ENCODE measurements around the gene CACNB2. TPM values are rescaled to one million over a fixed set of nuclear protein-coding genes. Genes with fewer than 3 reads are reported as not detected.

CACNB2 gene
- total RNA-seq, 1 experiment from 2014 or later, result 3.2 TPM

DNA sequence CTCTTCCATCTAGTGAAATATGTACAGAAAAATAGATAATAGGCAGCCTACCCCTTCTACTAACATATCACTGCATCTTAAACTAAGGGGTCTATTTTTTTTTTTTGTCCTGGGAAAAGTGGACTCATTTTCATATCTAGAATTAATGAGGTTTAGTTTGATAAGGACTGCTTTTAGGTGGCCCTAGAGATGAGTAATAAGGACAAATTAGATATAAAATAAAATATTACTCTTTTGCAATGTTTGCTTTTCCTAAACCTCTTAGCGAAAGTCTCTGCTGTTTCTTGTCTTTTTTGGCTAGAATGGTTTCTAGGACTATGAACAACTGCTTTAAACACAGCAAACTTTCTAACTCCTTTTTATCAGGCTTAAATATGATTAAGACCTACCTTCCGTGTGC lies 83.7 kb downstream of the CACNB2 start:
- no peak for TF ChIP-seq JAZF1 (CRISPR knock-in tag; IDR thresholded peaks at IDR 0.05)
- no peak for TF ChIP-seq ZNF219 (CRISPR knock-in tag; IDR thresholded peaks at IDR 0.05; ENCODE audit: borderline replicate concordance)
- TF ChIP-seq TEAD4 (CRISPR knock-in tag; IDR thresholded peaks at IDR 0.05), result no peak
- TF ChIP-seq, protein P1, sequence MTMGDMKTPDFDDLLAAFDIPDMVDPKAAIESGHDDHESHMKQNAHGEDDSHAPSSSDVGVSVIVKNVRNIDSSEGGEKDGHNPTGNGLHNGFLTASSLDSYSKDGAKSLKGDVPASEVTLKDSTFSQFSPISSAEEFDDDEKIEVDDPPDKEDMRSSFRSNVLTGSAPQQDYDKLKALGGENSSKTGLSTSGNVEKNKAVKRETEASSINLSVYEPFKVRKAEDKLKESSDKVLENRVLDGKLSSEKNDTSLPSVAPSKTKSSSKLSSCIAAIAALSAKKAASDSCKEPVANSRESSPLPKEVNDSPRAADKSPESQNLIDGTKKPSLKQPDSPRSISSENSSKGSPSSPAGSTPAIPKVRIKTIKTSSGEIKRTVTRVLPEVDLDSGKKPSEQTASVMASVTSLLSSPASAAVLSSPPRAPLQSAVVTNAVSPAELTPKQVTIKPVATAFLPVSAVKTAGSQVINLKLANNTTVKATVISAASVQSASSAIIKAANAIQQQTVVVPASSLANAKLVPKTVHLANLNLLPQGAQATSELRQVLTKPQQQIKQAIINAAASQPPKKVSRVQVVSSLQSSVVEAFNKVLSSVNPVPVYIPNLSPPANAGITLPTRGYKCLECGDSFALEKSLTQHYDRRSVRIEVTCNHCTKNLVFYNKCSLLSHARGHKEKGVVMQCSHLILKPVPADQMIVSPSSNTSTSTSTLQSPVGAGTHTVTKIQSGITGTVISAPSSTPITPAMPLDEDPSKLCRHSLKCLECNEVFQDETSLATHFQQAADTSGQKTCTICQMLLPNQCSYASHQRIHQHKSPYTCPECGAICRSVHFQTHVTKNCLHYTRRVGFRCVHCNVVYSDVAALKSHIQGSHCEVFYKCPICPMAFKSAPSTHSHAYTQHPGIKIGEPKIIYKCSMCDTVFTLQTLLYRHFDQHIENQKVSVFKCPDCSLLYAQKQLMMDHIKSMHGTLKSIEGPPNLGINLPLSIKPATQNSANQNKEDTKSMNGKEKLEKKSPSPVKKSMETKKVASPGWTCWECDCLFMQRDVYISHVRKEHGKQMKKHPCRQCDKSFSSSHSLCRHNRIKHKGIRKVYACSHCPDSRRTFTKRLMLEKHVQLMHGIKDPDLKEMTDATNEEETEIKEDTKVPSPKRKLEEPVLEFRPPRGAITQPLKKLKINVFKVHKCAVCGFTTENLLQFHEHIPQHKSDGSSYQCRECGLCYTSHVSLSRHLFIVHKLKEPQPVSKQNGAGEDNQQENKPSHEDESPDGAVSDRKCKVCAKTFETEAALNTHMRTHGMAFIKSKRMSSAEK (CRISPR knock-in tag; IDR thresholded peaks at IDR 0.05; ENCODE audit: borderline replicate concordance), result no peak
- TF ChIP-seq NR2C2 (CRISPR knock-in tag; IDR thresholded peaks at IDR 0.05), result no peak
- TF ChIP-seq, protein P2, sequence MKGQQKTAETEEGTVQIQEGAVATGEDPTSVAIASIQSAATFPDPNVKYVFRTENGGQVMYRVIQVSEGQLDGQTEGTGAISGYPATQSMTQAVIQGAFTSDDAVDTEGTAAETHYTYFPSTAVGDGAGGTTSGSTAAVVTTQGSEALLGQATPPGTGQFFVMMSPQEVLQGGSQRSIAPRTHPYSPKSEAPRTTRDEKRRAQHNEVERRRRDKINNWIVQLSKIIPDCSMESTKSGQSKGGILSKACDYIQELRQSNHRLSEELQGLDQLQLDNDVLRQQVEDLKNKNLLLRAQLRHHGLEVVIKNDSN (CRISPR knock-in tag; IDR thresholded peaks at IDR 0.05), result no peak
- TF ChIP-seq ZNF121 (CRISPR knock-in tag; IDR thresholded peaks at IDR 0.05), result no peak
- TF ChIP-seq ZBTB43 (CRISPR knock-in tag; IDR thresholded peaks at IDR 0.05), result no peak
- TF ChIP-seq KAT7 (CRISPR knock-in tag; IDR thresholded peaks at IDR 0.05; ENCODE audit: borderline replicate concordance), result no peak
- no peak for TF ChIP-seq FOXP1 (CRISPR knock-in tag; IDR thresholded peaks at IDR 0.05; ENCODE audit: borderline replicate concordance)
- no peak for TF ChIP-seq ZNF138 (CRISPR knock-in tag; conservative IDR thresholded peaks at IDR 0.05)
- TF ChIP-seq MAX (CRISPR knock-in tag; IDR thresholded peaks at IDR 0.05), result no peak
- TF ChIP-seq HMGA2 (CRISPR knock-in tag; IDR thresholded peaks at IDR 0.05), result no peak
- no peak for TF ChIP-seq ZNF425 (CRISPR knock-in tag; conservative IDR thresholded peaks at IDR 0.05)
- no peak for TF ChIP-seq ATF3 (CRISPR knock-in tag; conservative IDR thresholded peaks at IDR 0.05)
- TF ChIP-seq E2F1 (CRISPR knock-in tag; IDR thresholded peaks at IDR 0.05), result no peak
- no peak for TF ChIP-seq SMAD4 (CRISPR knock-in tag; IDR thresholded peaks at IDR 0.05)
- no peak for TF ChIP-seq TP53 (CRISPR knock-in tag; IDR thresholded peaks at IDR 0.05)
- TF ChIP-seq, protein P3, sequence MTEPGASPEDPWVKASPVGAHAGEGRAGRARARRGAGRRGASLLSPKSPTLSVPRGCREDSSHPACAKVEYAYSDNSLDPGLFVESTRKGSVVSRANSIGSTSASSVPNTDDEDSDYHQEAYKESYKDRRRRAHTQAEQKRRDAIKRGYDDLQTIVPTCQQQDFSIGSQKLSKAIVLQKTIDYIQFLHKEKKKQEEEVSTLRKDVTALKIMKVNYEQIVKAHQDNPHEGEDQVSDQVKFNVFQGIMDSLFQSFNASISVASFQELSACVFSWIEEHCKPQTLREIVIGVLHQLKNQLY (CRISPR knock-in tag; IDR thresholded peaks at IDR 0.05), result no peak
- POLR2A ChIA-PET, result no interaction called here
- CTCF ChIA-PET, result interaction anchor here (0.9 to 1.8 kb wide), 2 partner anchors 8 to 422 kb away, joined by 3 to 9 read pairs; no protein-coding TSS in a partner anchor

More for the DNA sequence above, 83.7 kb downstream of the CACNB2 start:
- no peak for DNase-seq (ENCODE audit: low spot score)
- Mint-ChIP-seq H3K27me3 (ENCODE audit: low read depth) (no peaks in the 10 kb centered on the region), H3K36me3 (no peaks in the 10 kb centered on the region), H3K4me3 (no peak overlapping the region), H3K9me3 (no peaks in the 10 kb centered on the region), H3K4me1 (peaks cover 24% of the 10 kb centered on the region), H3K27ac (no peak overlapping the region)
- ATAC-seq, result no peak
